Stimulated activated CD8-positive, alpha-beta memory T cell treated with anti-CD3 and anti-CD28 coated beads, Interleukin-15, amount 100 ng/mL, for 24 hours (primary cell): ENCODE measurements around the gene ZCCHC4.

Experiments used
- DNase-seq: peaks from one replicate; pipeline ENCODE4 v3.0.0-alpha.2; 2020; ENCODE audit warnings: low read depth

Gene ZCCHC4

GRCh38 chr4:25377572-25378436 is 65.2 kb downstream of the ZCCHC4 start:
- DNase-seq: no peak

GRCh38 chr4:25378437-25378743 is 65.8 kb downstream of the ZCCHC4 start:
- DNase-seq: no peak

- no peak for DNase-seq
Observed at GRCh38 chr4:25379591-25379990, 67.0 kb downstream of the ZCCHC4 start.

GRCh38 chr4:25383647-25384046 is 71.1 kb downstream of the ZCCHC4 start:
- no peak for DNase-seq

GRCh38 chr4:25386926-25387325 is 74.4 kb downstream of the ZCCHC4 start:
- DNase-seq: no peak

GRCh38 chr4:25397305-25397704 is 84.7 kb downstream of the ZCCHC4 start:
- DNase-seq: no peak

- DNase-seq: no peak
Observed at GRCh38 chr4:25399510-25399909, 86.9 kb downstream of the ZCCHC4 start.

- DNase-seq: no peak
Observed at GRCh38 chr4:25401066-25401465, 88.5 kb downstream of the ZCCHC4 start.

- DNase-seq: no peak
Observed at GRCh38 chr4:25402521-25402920, 89.9 kb downstream of the ZCCHC4 start.

GRCh38 chr4:25403699-25404098 is 91.1 kb downstream of the ZCCHC4 start:
- no peak for DNase-seq

GRCh38 chr4:25405453-25405852 is 92.9 kb downstream of the ZCCHC4 start:
- DNase-seq: no peak

GRCh38 chr4:25406081-25406692 is 93.6 kb downstream of the ZCCHC4 start:
- DNase-seq: no peak

GRCh38 chr4:25410820-25411529 is 98.4 kb downstream of the ZCCHC4 start:
- DNase-seq: no peak

GRCh38 chr4:25413261-25413660 is 100.7 kb downstream of the ZCCHC4 start:
- DNase-seq: no peak

- DNase-seq: no peak
Observed at GRCh38 chr4:25417014-25417413, 104.4 kb downstream of the ZCCHC4 start.
